Thyroid gland (tissue), 4 donors: ENCODE results near the gene OR52N4. TPM values are rescaled to one million over a fixed set of nuclear protein-coding genes. Genes with fewer than 3 reads are reported as not detected.

Source experiments
- DNase-seq, 2 donors: peaks; one replicate each; pipeline ENCODE4 v3.0.0-alpha.2; 2019
- H3K27ac ChIP-seq, 3 donors: fragments of 200-600 bp; sonication (generic); 1 replicate in 2 of 3; 2 replicates in 1 of 3; pipeline ENCODE4 v1.5.1; 2016 to 2019; ENCODE audit warnings: mild to moderate bottlenecking in 1 of 3, moderate library complexity in 1 of 3
- H3K27me3 ChIP-seq: fragments of 200-600 bp; sonication (generic); one replicate; pipeline ENCODE4 v1.5.1; 2019
- H3K36me3 ChIP-seq, 2 donors: fragments of 200-600 bp; sonication (generic); one replicate each; pipeline ENCODE4 v1.5.1; 2016 to 2019
- H3K4me1 ChIP-seq, 2 donors: fragments of 200-600 bp; sonication (generic); one replicate each; pipeline ENCODE4 v1.5.1; 2017 to 2019
- H3K4me3 ChIP-seq, 3 donors: fragments of 200-600 bp; sonication (generic); replicated peaks in 1 of 3; 1 replicate in 2 of 3; 2 replicates in 1 of 3; pipeline ENCODE4 v1.5.1; 2016; ENCODE audit warnings: mild to moderate bottlenecking in 1 of 3
- H3K9me3 ChIP-seq: fragments of 200-600 bp; sonication (generic); one replicate; pipeline ENCODE4 v1.5.1; 2017
- POLR2A ChIP-seq, 2 donors: fragments of 450-650 bp; IDR thresholded peaks; one replicate each; pipeline ENCODE4 v1.6.1; 2017; ENCODE audit warnings: antibody characterized with exemption in 2 of 2, mild to moderate bottlenecking in 2 of 2, moderate library complexity in 1 of 2
- WGBS, 2 donors: methylation state at CpG; one replicate each; pipeline ENCODE4 v1.1.5; 2017; 5-methylcytosine and 5-hydroxymethylcytosine counted together
- intact Hi-C: fragments of 100-400 bp; cut with DNase I; formaldehyde crosslinking; loops from one replicate; pipeline ENCODE4 v1.15.1; 2023
- total RNA-seq, 4 donors: library from RNA; depleted of rRNA; stranded (reverse); fragments of >200 nt; gene quantifications; one replicate each; pipeline ENCODE4 v1.2.3, GENCODE V29; 2016
- TF ChIP-seq, protein P1 (sequence below), 6 experiments: fragments of 200-600 bp in 3 of 6; fragments of 450-650 bp in 3 of 6; sonication (generic) in 3 of 6; IDR thresholded peaks; one replicate each; pipeline ENCODE4 v1.5.1; 2016 to 2019; ENCODE audit warnings: antibody characterized with exemption in 6 of 6, mild to moderate bottlenecking in 2 of 6, inconsistent platforms in 1 of 6, moderate library complexity in 1 of 6

The OR52N4 gene
- total RNA-seq, 4 donors from 2014 or later: 0.45 to 0.83 TPM; not detected in 2

DNA sequence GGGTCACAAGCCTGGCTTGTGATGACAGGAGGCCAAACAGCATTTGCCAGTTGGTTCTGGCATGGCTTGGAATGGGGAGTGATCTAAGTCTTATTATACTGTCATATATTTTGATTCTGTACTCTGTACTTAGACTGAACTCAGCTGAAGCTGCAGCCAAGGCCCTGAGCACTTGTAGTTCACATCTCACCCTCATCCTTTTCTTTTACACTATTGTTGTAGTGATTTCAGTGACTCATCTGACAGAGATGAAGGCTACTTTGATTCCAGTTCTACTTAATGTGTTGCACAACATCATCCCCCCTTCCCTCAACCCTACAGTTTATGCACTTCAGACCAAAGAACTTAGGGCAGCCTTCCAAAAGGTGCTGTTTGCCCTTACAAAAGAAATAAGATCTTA is 17.0 kb upstream of the OR52N4 start:
- Histone ChIP-seq H3K9me3 (no peaks in the 10 kb centered on the region), H3K27me3 (no peaks in the 10 kb centered on the region), H3K36me3 (no peaks in the 10 kb centered on the region), H3K4me3 (no peak overlapping the region), H3K4me1 (no peaks in the 10 kb centered on the region), H3K27ac (no peak overlapping the region)
- DNase-seq: no peak
- intact Hi-C loops: no loop called here
- TF ChIP-seq, protein P1, sequence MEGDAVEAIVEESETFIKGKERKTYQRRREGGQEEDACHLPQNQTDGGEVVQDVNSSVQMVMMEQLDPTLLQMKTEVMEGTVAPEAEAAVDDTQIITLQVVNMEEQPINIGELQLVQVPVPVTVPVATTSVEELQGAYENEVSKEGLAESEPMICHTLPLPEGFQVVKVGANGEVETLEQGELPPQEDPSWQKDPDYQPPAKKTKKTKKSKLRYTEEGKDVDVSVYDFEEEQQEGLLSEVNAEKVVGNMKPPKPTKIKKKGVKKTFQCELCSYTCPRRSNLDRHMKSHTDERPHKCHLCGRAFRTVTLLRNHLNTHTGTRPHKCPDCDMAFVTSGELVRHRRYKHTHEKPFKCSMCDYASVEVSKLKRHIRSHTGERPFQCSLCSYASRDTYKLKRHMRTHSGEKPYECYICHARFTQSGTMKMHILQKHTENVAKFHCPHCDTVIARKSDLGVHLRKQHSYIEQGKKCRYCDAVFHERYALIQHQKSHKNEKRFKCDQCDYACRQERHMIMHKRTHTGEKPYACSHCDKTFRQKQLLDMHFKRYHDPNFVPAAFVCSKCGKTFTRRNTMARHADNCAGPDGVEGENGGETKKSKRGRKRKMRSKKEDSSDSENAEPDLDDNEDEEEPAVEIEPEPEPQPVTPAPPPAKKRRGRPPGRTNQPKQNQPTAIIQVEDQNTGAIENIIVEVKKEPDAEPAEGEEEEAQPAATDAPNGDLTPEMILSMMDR (IDR thresholded peaks at IDR 0.05): no peak
- TF ChIP-seq POLR2A (IDR thresholded peaks at IDR 0.05): no peak

DNA sequence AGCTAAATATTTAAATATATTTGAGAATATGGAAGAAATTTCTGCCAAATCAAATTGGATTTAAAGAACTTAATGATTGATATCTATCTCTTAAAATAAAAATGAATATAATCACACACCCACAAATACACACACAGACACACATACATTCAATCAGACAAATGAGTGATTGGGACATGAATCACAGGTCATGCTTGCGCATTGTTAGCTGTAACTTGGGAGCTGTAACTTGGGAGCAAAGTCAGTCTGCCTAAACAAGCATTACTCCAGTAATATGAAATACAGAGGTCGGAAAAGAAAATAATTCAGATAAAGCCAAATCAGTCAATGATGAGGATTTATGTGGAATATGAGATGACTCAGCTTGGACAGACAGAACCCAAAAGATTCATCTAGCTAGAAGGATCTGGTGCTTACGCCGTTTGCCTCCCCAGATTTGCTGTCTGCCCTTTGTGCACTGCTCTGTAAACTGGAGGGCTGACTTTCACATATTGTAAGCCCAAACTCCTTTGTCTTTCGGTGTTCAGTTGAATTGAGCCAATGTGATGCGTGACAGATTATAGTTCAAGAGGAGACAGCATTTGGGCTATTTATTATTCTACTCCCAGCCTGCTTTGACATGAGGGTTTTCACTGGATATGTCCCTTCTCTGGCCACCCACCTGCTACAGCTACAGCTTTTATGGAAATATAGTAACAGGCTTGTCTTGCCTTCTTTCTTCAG is 16.2 kb upstream of the OR52N4 start:
- intact Hi-C loops: no loop called here
- TF ChIP-seq, protein P1 (IDR thresholded peaks at IDR 0.05): no peak
- no peak for TF ChIP-seq POLR2A (IDR thresholded peaks at IDR 0.05)
- Histone ChIP-seq H3K27me3 (no peaks in the 10 kb centered on the region), H3K27ac (no peak overlapping the region), H3K36me3 (no peaks in the 10 kb centered on the region), H3K4me1 (no peaks in the 10 kb centered on the region), H3K4me3 (no peak overlapping the region), H3K9me3 (no peaks in the 10 kb centered on the region)
- WGBS, 2 donors: 79 to 87% methylated on average over 6 of the region's 6 CpGs
- no peak for DNase-seq

DNA sequence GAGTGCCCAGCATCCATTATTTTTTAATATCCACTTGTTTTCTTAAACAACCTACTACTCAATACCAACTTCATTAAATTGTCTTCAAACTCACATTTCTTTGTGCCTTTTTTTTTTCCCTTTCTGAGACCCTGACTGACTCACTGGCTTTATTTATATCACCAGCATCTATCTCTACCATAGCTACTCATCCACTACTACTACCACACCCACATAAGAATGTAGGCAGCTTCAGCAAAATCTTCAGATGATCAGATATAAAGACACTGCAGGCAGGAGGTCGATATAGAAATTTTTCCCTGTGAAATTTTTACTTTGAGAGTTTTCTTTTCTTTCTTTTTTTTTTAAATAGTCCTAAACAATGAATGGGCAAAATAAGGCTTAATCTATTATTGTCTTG is 15.6 kb upstream of the OR52N4 start:
- 61 to 69% methylated on average over 1 of the region's 1 CpG for WGBS, 2 donors
- no peak overlapping the region for H3K4me3 ChIP-seq
- H3K9me3 ChIP-seq: no peaks in the 10 kb centered on the region
- intact Hi-C loops: no loop called here
- DNase-seq: no peak
- no peaks in the 10 kb centered on the region for H3K27me3 ChIP-seq
- H3K27ac ChIP-seq: no peak overlapping the region
- H3K36me3 ChIP-seq: no peaks in the 10 kb centered on the region
- H3K4me1 ChIP-seq: no peaks in the 10 kb centered on the region
- TF ChIP-seq, protein P1 (IDR thresholded peaks at IDR 0.05): no peak
- no peak for TF ChIP-seq POLR2A (IDR thresholded peaks at IDR 0.05)

DNA sequence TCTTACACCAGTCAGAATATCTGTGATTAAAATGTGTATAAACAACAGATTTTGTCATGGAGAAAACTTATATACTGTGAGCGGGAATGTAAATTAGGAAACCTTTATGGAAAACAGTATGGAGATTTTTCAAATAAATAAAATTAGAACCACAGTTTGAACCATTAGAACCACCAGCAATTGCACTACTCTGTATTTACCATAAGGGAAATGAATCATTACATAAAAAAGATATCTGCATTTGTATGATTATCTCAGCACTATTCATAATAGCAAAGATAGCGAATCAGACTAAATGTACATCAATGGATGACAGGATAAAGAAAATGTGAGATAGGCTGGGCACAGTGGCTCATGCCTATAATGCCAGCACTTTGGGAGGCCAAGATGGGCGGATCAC is 7.4 kb upstream of the OR52N4 start:
- DNase-seq: no peak
- no peaks in the 10 kb centered on the region for H3K36me3 ChIP-seq
- intact Hi-C loops: no loop called here
- H3K27me3 ChIP-seq: no peaks in the 10 kb centered on the region
- H3K4me1 ChIP-seq: no peaks in the 10 kb centered on the region
- no peak for TF ChIP-seq POLR2A (IDR thresholded peaks at IDR 0.05)
- TF ChIP-seq, protein P1 (IDR thresholded peaks at IDR 0.05): no peak
- WGBS, 2 donors: 77 to 86% methylated on average over 3 of the region's 3 CpGs
- H3K9me3 ChIP-seq: no peaks in the 10 kb centered on the region
- H3K27ac ChIP-seq: no peak overlapping the region
- no peak overlapping the region for H3K4me3 ChIP-seq

DNA sequence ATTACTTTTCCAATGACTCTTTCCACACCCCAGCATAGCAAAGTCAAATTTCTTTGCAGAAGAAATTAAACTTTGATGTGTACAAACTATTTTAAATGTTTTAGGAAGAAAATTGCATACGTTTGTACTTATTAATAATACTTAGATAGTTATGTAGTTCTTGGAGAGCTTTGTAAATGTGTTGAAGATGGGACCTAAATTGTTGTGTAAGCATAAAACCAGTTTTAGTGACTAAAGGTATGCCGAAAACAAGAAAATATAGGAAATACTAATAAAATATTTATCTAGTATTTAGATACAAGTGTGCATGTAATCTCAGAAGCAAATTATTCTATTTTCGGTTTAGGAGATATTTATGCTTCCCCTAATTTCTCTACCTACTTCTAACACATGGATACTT is 4.2 kb upstream of the OR52N4 start:
- H3K27me3 ChIP-seq: no peaks in the 10 kb centered on the region
- no peaks in the 10 kb centered on the region for H3K36me3 ChIP-seq
- TF ChIP-seq, protein P1 (IDR thresholded peaks at IDR 0.05): no peak
- TF ChIP-seq POLR2A (IDR thresholded peaks at IDR 0.05): no peak
- H3K9me3 ChIP-seq: no peaks in the 10 kb centered on the region
- no peak overlapping the region for H3K4me3 ChIP-seq
- H3K27ac ChIP-seq: no peak overlapping the region
- WGBS, 2 donors: 84% methylated on average over 3 of the region's 3 CpGs
- intact Hi-C loops: no loop called here
- DNase-seq: no peak
- H3K4me1 ChIP-seq: no peaks in the 10 kb centered on the region
